ENCODE measurements around the gene CCM2L. TPM values are rescaled to one million over a fixed set of nuclear protein-coding genes. Genes with fewer than 3 reads are reported as not detected.

CCM2L gene
- total and polyA plus RNA-seq, 2 of the 8 experiments (the other 6 are each of a cell fraction or from before 2014, with no cell fraction given): 5.5 to 15.8 TPM

- TF ChIP-seq, protein P1, sequence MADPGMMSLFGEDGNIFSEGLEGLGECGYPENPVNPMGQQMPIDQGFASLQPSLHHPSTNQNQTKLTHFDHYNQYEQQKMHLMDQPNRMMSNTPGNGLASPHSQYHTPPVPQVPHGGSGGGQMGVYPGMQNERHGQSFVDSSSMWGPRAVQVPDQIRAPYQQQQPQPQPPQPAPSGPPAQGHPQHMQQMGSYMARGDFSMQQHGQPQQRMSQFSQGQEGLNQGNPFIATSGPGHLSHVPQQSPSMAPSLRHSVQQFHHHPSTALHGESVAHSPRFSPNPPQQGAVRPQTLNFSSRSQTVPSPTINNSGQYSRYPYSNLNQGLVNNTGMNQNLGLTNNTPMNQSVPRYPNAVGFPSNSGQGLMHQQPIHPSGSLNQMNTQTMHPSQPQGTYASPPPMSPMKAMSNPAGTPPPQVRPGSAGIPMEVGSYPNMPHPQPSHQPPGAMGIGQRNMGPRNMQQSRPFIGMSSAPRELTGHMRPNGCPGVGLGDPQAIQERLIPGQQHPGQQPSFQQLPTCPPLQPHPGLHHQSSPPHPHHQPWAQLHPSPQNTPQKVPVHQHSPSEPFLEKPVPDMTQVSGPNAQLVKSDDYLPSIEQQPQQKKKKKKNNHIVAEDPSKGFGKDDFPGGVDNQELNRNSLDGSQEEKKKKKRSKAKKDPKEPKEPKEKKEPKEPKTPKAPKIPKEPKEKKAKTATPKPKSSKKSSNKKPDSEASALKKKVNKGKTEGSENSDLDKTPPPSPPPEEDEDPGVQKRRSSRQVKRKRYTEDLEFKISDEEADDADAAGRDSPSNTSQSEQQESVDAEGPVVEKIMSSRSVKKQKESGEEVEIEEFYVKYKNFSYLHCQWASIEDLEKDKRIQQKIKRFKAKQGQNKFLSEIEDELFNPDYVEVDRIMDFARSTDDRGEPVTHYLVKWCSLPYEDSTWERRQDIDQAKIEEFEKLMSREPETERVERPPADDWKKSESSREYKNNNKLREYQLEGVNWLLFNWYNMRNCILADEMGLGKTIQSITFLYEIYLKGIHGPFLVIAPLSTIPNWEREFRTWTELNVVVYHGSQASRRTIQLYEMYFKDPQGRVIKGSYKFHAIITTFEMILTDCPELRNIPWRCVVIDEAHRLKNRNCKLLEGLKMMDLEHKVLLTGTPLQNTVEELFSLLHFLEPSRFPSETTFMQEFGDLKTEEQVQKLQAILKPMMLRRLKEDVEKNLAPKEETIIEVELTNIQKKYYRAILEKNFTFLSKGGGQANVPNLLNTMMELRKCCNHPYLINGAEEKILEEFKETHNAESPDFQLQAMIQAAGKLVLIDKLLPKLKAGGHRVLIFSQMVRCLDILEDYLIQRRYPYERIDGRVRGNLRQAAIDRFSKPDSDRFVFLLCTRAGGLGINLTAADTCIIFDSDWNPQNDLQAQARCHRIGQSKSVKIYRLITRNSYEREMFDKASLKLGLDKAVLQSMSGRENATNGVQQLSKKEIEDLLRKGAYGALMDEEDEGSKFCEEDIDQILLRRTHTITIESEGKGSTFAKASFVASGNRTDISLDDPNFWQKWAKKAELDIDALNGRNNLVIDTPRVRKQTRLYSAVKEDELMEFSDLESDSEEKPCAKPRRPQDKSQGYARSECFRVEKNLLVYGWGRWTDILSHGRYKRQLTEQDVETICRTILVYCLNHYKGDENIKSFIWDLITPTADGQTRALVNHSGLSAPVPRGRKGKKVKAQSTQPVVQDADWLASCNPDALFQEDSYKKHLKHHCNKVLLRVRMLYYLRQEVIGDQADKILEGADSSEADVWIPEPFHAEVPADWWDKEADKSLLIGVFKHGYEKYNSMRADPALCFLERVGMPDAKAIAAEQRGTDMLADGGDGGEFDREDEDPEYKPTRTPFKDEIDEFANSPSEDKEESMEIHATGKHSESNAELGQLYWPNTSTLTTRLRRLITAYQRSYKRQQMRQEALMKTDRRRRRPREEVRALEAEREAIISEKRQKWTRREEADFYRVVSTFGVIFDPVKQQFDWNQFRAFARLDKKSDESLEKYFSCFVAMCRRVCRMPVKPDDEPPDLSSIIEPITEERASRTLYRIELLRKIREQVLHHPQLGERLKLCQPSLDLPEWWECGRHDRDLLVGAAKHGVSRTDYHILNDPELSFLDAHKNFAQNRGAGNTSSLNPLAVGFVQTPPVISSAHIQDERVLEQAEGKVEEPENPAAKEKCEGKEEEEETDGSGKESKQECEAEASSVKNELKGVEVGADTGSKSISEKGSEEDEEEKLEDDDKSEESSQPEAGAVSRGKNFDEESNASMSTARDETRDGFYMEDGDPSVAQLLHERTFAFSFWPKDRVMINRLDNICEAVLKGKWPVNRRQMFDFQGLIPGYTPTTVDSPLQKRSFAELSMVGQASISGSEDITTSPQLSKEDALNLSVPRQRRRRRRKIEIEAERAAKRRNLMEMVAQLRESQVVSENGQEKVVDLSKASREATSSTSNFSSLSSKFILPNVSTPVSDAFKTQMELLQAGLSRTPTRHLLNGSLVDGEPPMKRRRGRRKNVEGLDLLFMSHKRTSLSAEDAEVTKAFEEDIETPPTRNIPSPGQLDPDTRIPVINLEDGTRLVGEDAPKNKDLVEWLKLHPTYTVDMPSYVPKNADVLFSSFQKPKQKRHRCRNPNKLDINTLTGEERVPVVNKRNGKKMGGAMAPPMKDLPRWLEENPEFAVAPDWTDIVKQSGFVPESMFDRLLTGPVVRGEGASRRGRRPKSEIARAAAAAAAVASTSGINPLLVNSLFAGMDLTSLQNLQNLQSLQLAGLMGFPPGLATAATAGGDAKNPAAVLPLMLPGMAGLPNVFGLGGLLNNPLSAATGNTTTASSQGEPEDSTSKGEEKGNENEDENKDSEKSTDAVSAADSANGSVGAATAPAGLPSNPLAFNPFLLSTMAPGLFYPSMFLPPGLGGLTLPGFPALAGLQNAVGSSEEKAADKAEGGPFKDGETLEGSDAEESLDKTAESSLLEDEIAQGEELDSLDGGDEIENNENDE (IDR thresholded peaks at IDR 0.05; ENCODE audit: insufficient replicate concordance, low read length): no peak
- TF ChIP-seq USF2 (IDR thresholded peaks at IDR 0.05; ENCODE audit: low read length): no peak
These were observed 19.3 kb downstream of the CCM2L start (continued) for GRCh38 chr20:32029561-32029960.
